Body of pancreas (tissue), 4 donors: ENCODE data around the gene C6orf52. TPM values are rescaled to one million over a fixed set of nuclear protein-coding genes. Genes with fewer than 3 reads are reported as not detected.

ENCODE experiments used
- ATAC-seq: fragments of 150-250 bp; one replicate; pipeline ENCODE4 v1.9.1; 2016
- DNase-seq, 4 donors: peaks; one replicate each; pipeline ENCODE4 v3.0.0-alpha.2; 2019
- H3K27ac ChIP-seq, 4 donors: fragments of 200-600 bp; sonication (generic); 1 replicate in 3 of 4; 2 replicates in 1 of 4; pipeline versions ENCODE4 v1.5.1 to v1.6.1; 2016 to 2019; ENCODE audit warnings: mild to moderate bottlenecking in 1 of 4, mixed read lengths in 1 of 4, moderate library complexity in 1 of 4
- H3K27me3 ChIP-seq, 2 donors: fragments of 200-600 bp; sonication (generic); one replicate each; pipeline ENCODE4 v1.6.0; 2016; ENCODE audit warnings: mild to moderate bottlenecking in 1 of 2
- H3K36me3 ChIP-seq, 2 donors: fragments of 200-600 bp; sonication (generic); replicated peaks in 1 of 2; 2 replicates each; pipeline ENCODE4 v1.5.1; 2016; ENCODE audit warnings: low read depth in 2 of 2; ENCODE audit not compliant: insufficient read depth in 1 of 2
- H3K4me1 ChIP-seq: fragments of 200-600 bp; sonication (generic); one replicate; pipeline ENCODE4 v1.6.0; 2016
- H3K4me3 ChIP-seq, 2 donors: fragments of 200-600 bp; sonication (generic); 1 replicate in 1 of 2; 2 replicates in 1 of 2; pipeline ENCODE4 v1.5.1; 2016 to 2019
- H3K9me3 ChIP-seq, 3 donors: fragments of 200-600 bp; sonication (generic); 1 replicate in 2 of 3; 2 replicates in 1 of 3; pipeline ENCODE4 v1.5.1; 2016
- POLR2A ChIP-seq, 3 donors: fragments of 450-650 bp; IDR thresholded peaks; one replicate each; pipeline ENCODE4 v1.6.1; 2016; ENCODE audit warnings: antibody characterized with exemption in 3 of 3, mild to moderate bottlenecking in 2 of 3
- WGBS, 2 donors: methylation state at CpG; one replicate each; pipeline ENCODE4 v1.1.5; 2017; 5-methylcytosine and 5-hydroxymethylcytosine counted together
- intact Hi-C: fragments of 100-400 bp; cut with DNase I; formaldehyde crosslinking; loops from one replicate; pipeline ENCODE4 v1.15.1; 2023
- total RNA-seq, 2 donors: library from RNA; depleted of rRNA; stranded (reverse); fragments of >200 nt; gene quantifications; one replicate each; pipeline ENCODE4 v1.1.0, GENCODE V29; 2016
- TF ChIP-seq, protein P1 (sequence below), 7 experiments: fragments of 450-650 bp in 4 of 7; fragments of 200-600 bp in 3 of 7; sonication (generic) in 3 of 7; IDR thresholded peaks; one replicate each; pipeline ENCODE4 v1.5.1; 2016 to 2019; ENCODE audit warnings: antibody characterized with exemption in 7 of 7

C6orf52 gene
- total RNA-seq, 2 donors from 2014 or later: not detected

DNA sequence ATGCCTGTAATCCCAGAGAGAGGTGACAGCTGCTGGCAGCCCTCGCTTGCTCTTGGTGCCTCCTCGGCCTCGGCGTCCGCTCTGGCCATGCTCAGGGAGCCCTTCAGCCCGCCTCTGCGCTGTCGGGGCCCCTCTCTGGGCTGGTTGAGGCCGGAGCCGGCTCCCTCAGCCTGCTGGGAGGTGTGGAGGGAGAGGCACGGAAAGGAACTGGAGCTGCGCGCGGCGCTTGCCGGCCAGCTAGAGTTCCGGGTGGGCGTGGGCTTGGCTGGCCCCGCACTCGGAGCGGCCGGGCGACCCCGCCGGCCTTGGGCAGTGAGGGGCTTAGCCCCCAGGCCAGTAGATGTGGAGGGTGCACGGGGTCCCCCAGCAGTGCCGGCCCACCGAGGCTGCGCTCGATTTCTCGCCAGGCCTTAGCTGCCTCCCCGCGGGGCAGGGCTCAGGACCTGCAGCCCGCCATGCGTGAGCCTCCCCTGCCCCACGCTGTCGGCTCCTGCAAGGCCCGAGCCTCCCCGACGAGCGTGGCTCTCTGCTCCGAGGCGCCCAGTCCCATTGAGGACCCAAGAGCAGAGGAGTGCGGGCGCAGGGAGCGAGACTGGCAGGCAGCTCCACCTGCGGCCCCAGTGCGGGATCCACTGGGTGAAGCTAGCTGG lies 34.6 kb downstream of the C6orf52 start:
- Histone ChIP-seq H3K27me3 (no peaks in the 10 kb centered on the region), H3K36me3 (no peaks in the 10 kb centered on the region), H3K9me3 (no peaks in the 10 kb centered on the region), H3K27ac (no peak overlapping the region), H3K4me3 (no peak overlapping the region), H3K4me1 (no peaks in the 10 kb centered on the region)
- ATAC-seq (peak; percentile 21), DNase-seq (peak in 1 of 4 donors; percentile 16)
- TF ChIP-seq POLR2A (IDR thresholded peaks at IDR 0.05): no peak
- TF ChIP-seq, protein P1, sequence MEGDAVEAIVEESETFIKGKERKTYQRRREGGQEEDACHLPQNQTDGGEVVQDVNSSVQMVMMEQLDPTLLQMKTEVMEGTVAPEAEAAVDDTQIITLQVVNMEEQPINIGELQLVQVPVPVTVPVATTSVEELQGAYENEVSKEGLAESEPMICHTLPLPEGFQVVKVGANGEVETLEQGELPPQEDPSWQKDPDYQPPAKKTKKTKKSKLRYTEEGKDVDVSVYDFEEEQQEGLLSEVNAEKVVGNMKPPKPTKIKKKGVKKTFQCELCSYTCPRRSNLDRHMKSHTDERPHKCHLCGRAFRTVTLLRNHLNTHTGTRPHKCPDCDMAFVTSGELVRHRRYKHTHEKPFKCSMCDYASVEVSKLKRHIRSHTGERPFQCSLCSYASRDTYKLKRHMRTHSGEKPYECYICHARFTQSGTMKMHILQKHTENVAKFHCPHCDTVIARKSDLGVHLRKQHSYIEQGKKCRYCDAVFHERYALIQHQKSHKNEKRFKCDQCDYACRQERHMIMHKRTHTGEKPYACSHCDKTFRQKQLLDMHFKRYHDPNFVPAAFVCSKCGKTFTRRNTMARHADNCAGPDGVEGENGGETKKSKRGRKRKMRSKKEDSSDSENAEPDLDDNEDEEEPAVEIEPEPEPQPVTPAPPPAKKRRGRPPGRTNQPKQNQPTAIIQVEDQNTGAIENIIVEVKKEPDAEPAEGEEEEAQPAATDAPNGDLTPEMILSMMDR (IDR thresholded peaks at IDR 0.05): no peak
- 72 to 83% methylated on average over 16 to 18 of the region's 48 CpGs for WGBS, 2 donors
- intact Hi-C loops: no loop called here

GRCh38 chr6:10658910-10659698 lies 35.3 kb downstream of the C6orf52 start:
- peak; percentile 21 for ATAC-seq
- Histone ChIP-seq H3K9me3 (no peaks in the 10 kb centered on the region), H3K27me3 (no peaks in the 10 kb centered on the region), H3K4me3 (no peak overlapping the region), H3K36me3 (no peaks in the 10 kb centered on the region), H3K27ac (no peak overlapping the region), H3K4me1 (no peaks in the 10 kb centered on the region)
- TF ChIP-seq, protein P1 (IDR thresholded peaks at IDR 0.05): no peak
- peak in 1 of 3 donors; percentile 29 for TF ChIP-seq POLR2A (IDR thresholded peaks at IDR 0.05)
- DNase-seq: no peak
- intact Hi-C loops: no loop called here
- WGBS, 2 donors: 75 to 83% methylated on average over 24 of the region's 24 CpGs

- 70 to 81% methylated on average over 12 of the region's 12 CpGs for WGBS, 2 donors
- DNase-seq (no peak), ATAC-seq (no peak)
- Histone ChIP-seq H3K27ac (no peak overlapping the region), H3K4me1 (no peaks in the 10 kb centered on the region), H3K9me3 (no peaks in the 10 kb centered on the region), H3K27me3 (no peaks in the 10 kb centered on the region), H3K4me3 (no peak overlapping the region), H3K36me3 (no peaks in the 10 kb centered on the region)
- no peak for TF ChIP-seq POLR2A (IDR thresholded peaks at IDR 0.05)
- TF ChIP-seq, protein P1 (IDR thresholded peaks at IDR 0.05): no peak
- intact Hi-C loops: no loop called here
These were observed 38.8 kb downstream of the C6orf52 start for GRCh38 chr6:10655508-10656055.

DNA sequence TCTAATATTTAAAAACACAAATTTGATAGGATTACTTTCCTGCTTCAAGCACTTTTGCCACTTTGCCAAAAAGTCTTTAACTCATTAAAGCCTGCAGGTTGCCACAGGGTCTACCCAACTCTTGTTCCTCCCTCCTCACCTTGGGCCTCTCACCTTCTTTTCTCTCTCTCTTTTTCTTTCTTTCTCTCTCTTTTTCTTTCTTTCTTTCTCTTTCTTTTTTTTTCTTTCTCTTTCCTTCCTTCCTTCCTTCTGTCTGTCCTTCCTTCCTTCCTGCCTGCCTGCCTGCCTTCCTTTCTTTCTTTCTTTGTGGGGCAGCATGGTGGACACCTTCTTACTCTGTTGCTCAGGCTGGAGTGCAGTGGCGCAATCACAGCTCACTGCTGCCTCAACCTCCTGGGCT lies 50.2 kb downstream of the C6orf52 start:
- Histone ChIP-seq H3K4me1 (no peaks in the 10 kb centered on the region), H3K36me3 (no peaks in the 10 kb centered on the region), H3K27me3 (no peaks in the 10 kb centered on the region), H3K27ac (no peak overlapping the region), H3K4me3 (no peak overlapping the region), H3K9me3 (no peaks in the 10 kb centered on the region)
- DNase-seq (no peak), ATAC-seq (no peak)
- intact Hi-C loops: no loop called here
- 93 to 100% methylated on average over 1 of the region's 1 CpG for WGBS, 2 donors
- TF ChIP-seq, protein P1 (IDR thresholded peaks at IDR 0.05): no peak
- TF ChIP-seq POLR2A (IDR thresholded peaks at IDR 0.05): no peak
